ENCODE measurements around the gene DLGAP3. TPM values are rescaled to one million over a fixed set of nuclear protein-coding genes. Genes with fewer than 3 reads are reported as not detected.
"Not testable (repeated sequence)": the region's sequence is repeated elsewhere in the genome, so short reads cannot be mapped to it uniquely, and the experiment has no call there.

The DLGAP3 gene
- total RNA-seq, 1 donor, result not detected

GRCh38 chr1:34965597-34965996 lies 36.1 kb upstream of the DLGAP3 start:
- H3K4me3 ChIP-seq (ENCODE audit: insufficient read depth, low read length), result no peak overlapping the region
- no peak for DNase-seq (ENCODE audit: insufficient read length, low spot score, missing footprints)
- no peaks in the 10 kb centered on the region for H3K79me2 ChIP-seq (ENCODE audit: insufficient read depth, low read length)
- H4K20me1 ChIP-seq (ENCODE audit: insufficient read depth, low read length), result no peaks in the 10 kb centered on the region
- TF ChIP-seq CTCF (IDR thresholded peaks at IDR 0.05; ENCODE audit: extremely low read depth, low read depth, low read length), result no peak
- H3K4me2 ChIP-seq (ENCODE audit: insufficient read depth, low read length), result no peak overlapping the region
- no peaks in the 10 kb centered on the region for H3K4me1 ChIP-seq (ENCODE audit: insufficient read depth, low read length)
- H3K27ac ChIP-seq (ENCODE audit: low read depth, low read length), result no peak overlapping the region
- H3K27me3 ChIP-seq (ENCODE audit: insufficient read depth, low read length), result peaks cover 5% of the 10 kb centered on the region
- H3K36me3 ChIP-seq (ENCODE audit: insufficient read depth, low read length), result no peaks in the 10 kb centered on the region
- H2AFZ ChIP-seq (ENCODE audit: low read length), result no peak overlapping the region
- H3K9me3 ChIP-seq (ENCODE audit: low read depth, low read length), result no peaks in the 10 kb centered on the region

- no peak for TF ChIP-seq CTCF (IDR thresholded peaks at IDR 0.05; ENCODE audit: extremely low read depth, low read depth, low read length)
- Histone ChIP-seq H2AFZ (ENCODE audit: low read length) (no peak overlapping the region), H4K20me1 (ENCODE audit: insufficient read depth, low read length) (no peaks in the 10 kb centered on the region), H3K27ac (ENCODE audit: low read depth, low read length) (no peak overlapping the region), H3K27me3 (ENCODE audit: insufficient read depth, low read length) (no peaks in the 10 kb centered on the region), H3K9me3 (ENCODE audit: low read depth, low read length) (no peaks in the 10 kb centered on the region), H3K4me2 (ENCODE audit: insufficient read depth, low read length) (no peak overlapping the region), H3K4me1 (ENCODE audit: insufficient read depth, low read length) (no peaks in the 10 kb centered on the region), H3K36me3 (ENCODE audit: insufficient read depth, low read length) (no peaks in the 10 kb centered on the region), H3K79me2 (ENCODE audit: insufficient read depth, low read length) (no peaks in the 10 kb centered on the region), H3K4me3 (ENCODE audit: insufficient read depth, low read length) (no peak overlapping the region)
- DNase-seq (ENCODE audit: insufficient read length, low spot score, missing footprints), result no peak
Measured at GRCh38 chr1:34950428-34950827, 21.0 kb upstream of the DLGAP3 start.

- not testable (repeated sequence) for H4K20me1 ChIP-seq (ENCODE audit: insufficient read depth, low read length); H3K4me2 ChIP-seq (ENCODE audit: insufficient read depth, low read length); DNase-seq (ENCODE audit: insufficient read length, low spot score, missing footprints); H3K4me1 ChIP-seq (ENCODE audit: insufficient read depth, low read length); H3K27me3 ChIP-seq (ENCODE audit: insufficient read depth, low read length); H3K27ac ChIP-seq (ENCODE audit: low read depth, low read length); H3K9me3 ChIP-seq (ENCODE audit: low read depth, low read length); H3K4me3 ChIP-seq (ENCODE audit: insufficient read depth, low read length); H3K79me2 ChIP-seq (ENCODE audit: insufficient read depth, low read length); H2AFZ ChIP-seq (ENCODE audit: low read length); H3K36me3 ChIP-seq (ENCODE audit: insufficient read depth, low read length)
Measured at GRCh38 chr1:34948739-34949138, 19.3 kb upstream of the DLGAP3 start.

GRCh38 chr1:34947641-34948314 lies 18.3 kb upstream of the DLGAP3 start:
- H3K27me3 ChIP-seq (ENCODE audit: insufficient read depth, low read length); DNase-seq (ENCODE audit: insufficient read length, low spot score, missing footprints); H3K27ac ChIP-seq (ENCODE audit: low read depth, low read length); H3K36me3 ChIP-seq (ENCODE audit: insufficient read depth, low read length); H3K4me2 ChIP-seq (ENCODE audit: insufficient read depth, low read length); H3K9me3 ChIP-seq (ENCODE audit: low read depth, low read length); H3K79me2 ChIP-seq (ENCODE audit: insufficient read depth, low read length); H4K20me1 ChIP-seq (ENCODE audit: insufficient read depth, low read length); H2AFZ ChIP-seq (ENCODE audit: low read length); H3K4me1 ChIP-seq (ENCODE audit: insufficient read depth, low read length); H3K4me3 ChIP-seq (ENCODE audit: insufficient read depth, low read length): not testable (repeated sequence)

GRCh38 chr1:34946211-34946610 lies 16.8 kb upstream of the DLGAP3 start:
- H3K27me3 ChIP-seq (ENCODE audit: insufficient read depth, low read length), result no peaks in the 10 kb centered on the region
- H4K20me1 ChIP-seq (ENCODE audit: insufficient read depth, low read length), result no peaks in the 10 kb centered on the region
- H2AFZ ChIP-seq (ENCODE audit: low read length), result no peak overlapping the region
- DNase-seq (ENCODE audit: insufficient read length, low spot score, missing footprints), result no peak
- H3K79me2 ChIP-seq (ENCODE audit: insufficient read depth, low read length), result no peaks in the 10 kb centered on the region
- H3K27ac ChIP-seq (ENCODE audit: low read depth, low read length), result no peak overlapping the region
- no peaks in the 10 kb centered on the region for H3K36me3 ChIP-seq (ENCODE audit: insufficient read depth, low read length)
- H3K9me3 ChIP-seq (ENCODE audit: low read depth, low read length), result no peaks in the 10 kb centered on the region
- H3K4me2 ChIP-seq (ENCODE audit: insufficient read depth, low read length), result no peak overlapping the region
- H3K4me3 ChIP-seq (ENCODE audit: insufficient read depth, low read length), result no peak overlapping the region
- TF ChIP-seq CTCF (IDR thresholded peaks at IDR 0.05; ENCODE audit: extremely low read depth, low read depth, low read length), result no peak
- no peaks in the 10 kb centered on the region for H3K4me1 ChIP-seq (ENCODE audit: insufficient read depth, low read length)

- not testable (repeated sequence) for H3K27ac ChIP-seq (ENCODE audit: low read depth, low read length); H3K27me3 ChIP-seq (ENCODE audit: insufficient read depth, low read length); H4K20me1 ChIP-seq (ENCODE audit: insufficient read depth, low read length); H3K4me3 ChIP-seq (ENCODE audit: insufficient read depth, low read length); DNase-seq (ENCODE audit: insufficient read length, low spot score, missing footprints); H2AFZ ChIP-seq (ENCODE audit: low read length); H3K9me3 ChIP-seq (ENCODE audit: low read depth, low read length); H3K36me3 ChIP-seq (ENCODE audit: insufficient read depth, low read length); H3K4me2 ChIP-seq (ENCODE audit: insufficient read depth, low read length); H3K4me1 ChIP-seq (ENCODE audit: insufficient read depth, low read length); H3K79me2 ChIP-seq (ENCODE audit: insufficient read depth, low read length)
Measured at GRCh38 chr1:34941798-34942197, 12.3 kb upstream of the DLGAP3 start.
